Measurements from ENCODE around the gene MYOG.

MYOG gene

GRCh38 chr1:203112475-203112874, 26.7 kb upstream of the MYOG start:
- no peak for DNase-seq
- TF ChIP-seq, protein P1, sequence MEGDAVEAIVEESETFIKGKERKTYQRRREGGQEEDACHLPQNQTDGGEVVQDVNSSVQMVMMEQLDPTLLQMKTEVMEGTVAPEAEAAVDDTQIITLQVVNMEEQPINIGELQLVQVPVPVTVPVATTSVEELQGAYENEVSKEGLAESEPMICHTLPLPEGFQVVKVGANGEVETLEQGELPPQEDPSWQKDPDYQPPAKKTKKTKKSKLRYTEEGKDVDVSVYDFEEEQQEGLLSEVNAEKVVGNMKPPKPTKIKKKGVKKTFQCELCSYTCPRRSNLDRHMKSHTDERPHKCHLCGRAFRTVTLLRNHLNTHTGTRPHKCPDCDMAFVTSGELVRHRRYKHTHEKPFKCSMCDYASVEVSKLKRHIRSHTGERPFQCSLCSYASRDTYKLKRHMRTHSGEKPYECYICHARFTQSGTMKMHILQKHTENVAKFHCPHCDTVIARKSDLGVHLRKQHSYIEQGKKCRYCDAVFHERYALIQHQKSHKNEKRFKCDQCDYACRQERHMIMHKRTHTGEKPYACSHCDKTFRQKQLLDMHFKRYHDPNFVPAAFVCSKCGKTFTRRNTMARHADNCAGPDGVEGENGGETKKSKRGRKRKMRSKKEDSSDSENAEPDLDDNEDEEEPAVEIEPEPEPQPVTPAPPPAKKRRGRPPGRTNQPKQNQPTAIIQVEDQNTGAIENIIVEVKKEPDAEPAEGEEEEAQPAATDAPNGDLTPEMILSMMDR (IDR thresholded peaks at IDR 0.05), result no peak
- no peak overlapping the region for H3K27ac Mint-ChIP-seq
- H3K4me1 Mint-ChIP-seq, result no peaks in the 10 kb centered on the region
- H3K36me3 Mint-ChIP-seq (ENCODE audit: low read depth), result no peaks in the 10 kb centered on the region
- H3K27me3 Mint-ChIP-seq (ENCODE audit: low read depth, poor library complexity), result peaks cover 47% of the 10 kb centered on the region
- peaks cover 8% of the 10 kb centered on the region for H3K9me3 Mint-ChIP-seq
- no peak overlapping the region for H3K4me3 Mint-ChIP-seq

- H3K4me3 Mint-ChIP-seq, result no peak overlapping the region
- TF ChIP-seq, protein P1 (IDR thresholded peaks at IDR 0.05), result no peak
- peaks cover 34% of the 10 kb centered on the region for H3K27me3 Mint-ChIP-seq (ENCODE audit: low read depth, poor library complexity)
Observed at GRCh38 chr1:203104789-203105390, 19.1 kb upstream of the MYOG start.

GRCh38 chr1:203103829-203104495, 18.1 kb upstream of the MYOG start:
- no peak for DNase-seq
- Mint-ChIP-seq H3K4me3 (no peak overlapping the region), H3K9me3 (peaks cover 20% of the 10 kb centered on the region), H3K27ac (no peak overlapping the region), H3K4me1 (peaks cover 30% of the 10 kb centered on the region), H3K27me3 (ENCODE audit: low read depth, poor library complexity) (peaks cover 25% of the 10 kb centered on the region), H3K36me3 (ENCODE audit: low read depth) (peaks cover 8% of the 10 kb centered on the region)
- TF ChIP-seq, protein P1 (IDR thresholded peaks at IDR 0.05), result no peak

More at GRCh38 chr1:203104789-203105390, 19.1 kb upstream of the MYOG start:
- peaks cover 24% of the 10 kb centered on the region for H3K9me3 Mint-ChIP-seq
- H3K36me3 Mint-ChIP-seq (ENCODE audit: low read depth), result peaks cover 8% of the 10 kb centered on the region
- DNase-seq, result no peak
- no peak overlapping the region for H3K27ac Mint-ChIP-seq
- H3K4me1 Mint-ChIP-seq, result peaks cover 30% of the 10 kb centered on the region

GRCh38 chr1:203103216-203103615, 17.4 kb upstream of the MYOG start:
- H3K4me3 Mint-ChIP-seq, result no peak overlapping the region
- peaks cover 21% of the 10 kb centered on the region for H3K9me3 Mint-ChIP-seq
- DNase-seq, result no peak
- peaks cover 30% of the 10 kb centered on the region for H3K4me1 Mint-ChIP-seq
- peak overlapping the region; percentile 42 for H3K27ac Mint-ChIP-seq
- TF ChIP-seq, protein P1 (IDR thresholded peaks at IDR 0.05), result no peak
- peaks cover 17% of the 10 kb centered on the region for H3K27me3 Mint-ChIP-seq (ENCODE audit: low read depth, poor library complexity)
- H3K36me3 Mint-ChIP-seq (ENCODE audit: low read depth), result peaks cover 8% of the 10 kb centered on the region

- peak overlapping the region; percentile 60 for H3K4me3 Mint-ChIP-seq
- peaks cover 30% of the 10 kb centered on the region for H3K4me1 Mint-ChIP-seq
- H3K27me3 Mint-ChIP-seq (ENCODE audit: low read depth, poor library complexity), result peaks cover 7% of the 10 kb centered on the region
- H3K9me3 Mint-ChIP-seq, result peaks cover 24% of the 10 kb centered on the region
- no peak for DNase-seq
- H3K36me3 Mint-ChIP-seq (ENCODE audit: low read depth), result peaks cover 13% of the 10 kb centered on the region
- H3K27ac Mint-ChIP-seq, result peak overlapping the region; percentile 86
- TF ChIP-seq, protein P1 (IDR thresholded peaks at IDR 0.05), result no peak
Observed at GRCh38 chr1:203101813-203102634, 16.2 kb upstream of the MYOG start.

Data from nephron progenitor cell (in vitro differentiated cells).